H1 (cell line): ENCODE results near the gene PPFIA4.

ENCODE experiments used
- CTCF ChIP-seq, 3 experiments: IDR thresholded peaks; 1 replicate in 2 of 3; 2 replicates in 1 of 3; pipeline versions ENCODE4 v1.5.1 to v1.6.1; 2011; ENCODE audit warnings: low read length in 3 of 3, mild to moderate bottlenecking in 3 of 3, inconsistent platforms in 2 of 3, low read depth in 1 of 3, moderate library complexity in 1 of 3; ENCODE audit not compliant: insufficient read depth in 1 of 3; ENCODE audit errors: control extremely low read depth in 1 of 3
- POLR2A ChIP-seq, 2 experiments: IDR thresholded peaks; 1 replicate in 1 of 2; 2 replicates in 1 of 2; pipeline ENCODE4 v1.6.1; 2011; ENCODE audit warnings: low read depth in 2 of 2, low read length in 2 of 2, mild to moderate bottlenecking in 2 of 2; ENCODE audit errors: control extremely low read depth in 1 of 2
- TEAD4 ChIP-seq: IDR thresholded peaks from 2 replicates; pipeline ENCODE4 v1.6.1; 2012; ENCODE audit warnings: low read depth, low read length, inconsistent platforms, mixed read lengths

- no peak for TF ChIP-seq POLR2A (IDR thresholded peaks at IDR 0.05; ENCODE audit: control extremely low read depth in 1 of 2, low read depth in 2 of 2, low read length in 2 of 2)
- TF ChIP-seq CTCF (IDR thresholded peaks at IDR 0.05; ENCODE audit: control extremely low read depth in 1 of 3, insufficient read depth in 1 of 3, low read depth in 1 of 3, low read length in 3 of 3): no peak
- TF ChIP-seq TEAD4: no peak
These were observed 73.7 kb downstream of the PPFIA4 start for GRCh38 chr1:203099805-203100515.
